Omental fat pad (tissue), 4 donors: Measurements from ENCODE around the gene IFI27L1. TPM values are rescaled to one million over a fixed set of nuclear protein-coding genes. Genes with fewer than 3 reads are reported as not detected.

ENCODE experiments used
- ATAC-seq: fragments of 150-250 bp; one replicate; pipeline ENCODE4 v1.9.1; 2016; ENCODE audit warnings: mild to moderate bottlenecking, moderate library complexity; ENCODE audit not compliant: low FRiP score
- DNase-seq: peaks from one replicate; pipeline ENCODE4 v3.0.0-alpha.2; 2019; ENCODE audit warnings: low spot score
- total RNA-seq, 4 donors: library from RNA; depleted of rRNA; stranded (reverse); fragments of >200 nt; gene quantifications; one replicate each; pipeline ENCODE4 v1.1.0, GENCODE V29; 2016
- TF ChIP-seq, protein P1 (sequence below), 3 donors: fragments of 450-650 bp; IDR thresholded peaks; one replicate each; pipeline ENCODE4 v1.5.1; 2016 to 2017; ENCODE audit warnings: antibody characterized with exemption in 3 of 3, mild to moderate bottlenecking in 3 of 3, moderate library complexity in 2 of 3

The IFI27L1 gene
- total RNA-seq, 4 donors from 2014 or later, result 9.2 to 28.6 (median 13.1) TPM

DNA sequence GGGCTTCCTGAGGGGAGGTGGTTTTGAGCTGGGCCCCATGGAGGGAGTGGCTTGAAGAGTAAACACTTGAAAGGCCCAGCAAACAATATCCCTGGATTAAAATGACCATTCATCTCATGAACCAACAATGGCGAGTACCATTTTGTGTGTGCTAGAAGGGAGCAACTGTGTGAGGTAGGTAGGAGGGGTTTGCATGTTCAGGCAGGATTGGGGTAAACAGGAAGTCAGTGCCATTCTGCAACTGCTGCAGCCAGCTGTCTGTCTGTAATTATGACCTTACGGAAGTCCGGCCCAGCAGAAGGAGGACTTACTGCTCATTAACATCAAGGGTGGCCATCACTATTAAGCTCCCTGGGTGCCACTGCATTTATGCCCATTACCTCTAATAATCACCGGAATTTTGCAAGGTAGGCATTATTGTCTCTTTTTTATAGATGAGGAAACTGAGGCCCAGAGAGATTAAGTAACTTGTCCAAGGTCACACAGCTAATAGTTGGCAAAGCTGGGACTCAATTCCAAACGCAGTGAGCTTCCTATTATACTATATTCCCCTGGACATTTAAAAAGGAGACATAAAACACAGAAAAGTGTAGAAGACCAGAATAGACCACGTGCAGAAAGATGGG is 64.9 kb downstream of the IFI27L1 start:
- TF ChIP-seq, protein P1, sequence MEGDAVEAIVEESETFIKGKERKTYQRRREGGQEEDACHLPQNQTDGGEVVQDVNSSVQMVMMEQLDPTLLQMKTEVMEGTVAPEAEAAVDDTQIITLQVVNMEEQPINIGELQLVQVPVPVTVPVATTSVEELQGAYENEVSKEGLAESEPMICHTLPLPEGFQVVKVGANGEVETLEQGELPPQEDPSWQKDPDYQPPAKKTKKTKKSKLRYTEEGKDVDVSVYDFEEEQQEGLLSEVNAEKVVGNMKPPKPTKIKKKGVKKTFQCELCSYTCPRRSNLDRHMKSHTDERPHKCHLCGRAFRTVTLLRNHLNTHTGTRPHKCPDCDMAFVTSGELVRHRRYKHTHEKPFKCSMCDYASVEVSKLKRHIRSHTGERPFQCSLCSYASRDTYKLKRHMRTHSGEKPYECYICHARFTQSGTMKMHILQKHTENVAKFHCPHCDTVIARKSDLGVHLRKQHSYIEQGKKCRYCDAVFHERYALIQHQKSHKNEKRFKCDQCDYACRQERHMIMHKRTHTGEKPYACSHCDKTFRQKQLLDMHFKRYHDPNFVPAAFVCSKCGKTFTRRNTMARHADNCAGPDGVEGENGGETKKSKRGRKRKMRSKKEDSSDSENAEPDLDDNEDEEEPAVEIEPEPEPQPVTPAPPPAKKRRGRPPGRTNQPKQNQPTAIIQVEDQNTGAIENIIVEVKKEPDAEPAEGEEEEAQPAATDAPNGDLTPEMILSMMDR (IDR thresholded peaks at IDR 0.05), result no peak
- ATAC-seq, result no peak
- DNase-seq, result no peak

Other genes starting within 250 kb of the IFI27L1 start
- gene FAM181A, start 154.0 kb upstream of the IFI27L1 start, total RNA-seq, result not detected
- 1 to 10 TPM in 1 of 4 donors, under 1 TPM in 3; 0.36 to 2.4 (median 0.56) TPM for gene ASB2, start 104.7 kb upstream of the IFI27L1 start, total RNA-seq
- gene CCDC197, start 84.0 kb upstream of the IFI27L1 start, total RNA-seq, result not detected
- 1 to 10 TPM in 2 of 4 donors, under 1 TPM in 2; 0.47 to 1.7 (median 0.96) TPM for gene OTUB2, start 55.0 kb upstream of the IFI27L1 start, total RNA-seq
- gene DDX24, start 108 bp upstream of the IFI27L1 start, total RNA-seq, result 100 to 1,000 TPM; 106 to 215 (median 147) TPM
- gene IFI27, start 29.4 kb downstream of the IFI27L1 start, total RNA-seq, result 1,000 to 10,000 TPM in 1 of 4 donors, 100 to 1,000 TPM in 3; 285 to 1,264 (median 308) TPM
- 100 to 1,000 TPM in 1 of 4 donors, 10 to 100 TPM in 3; 43.2 to 109 (median 47.7) TPM for gene IFI27L2, start 48.3 kb downstream of the IFI27L1 start, total RNA-seq
- gene PPP4R4, start 93.0 kb downstream of the IFI27L1 start, total RNA-seq, result 1 to 10 TPM in 2 of 4 donors, under 1 TPM in 2; 0.25 to 2.0 (median 1.1) TPM
- not detected for gene SERPINA10, start 212.0 kb downstream of the IFI27L1 start, total RNA-seq
- gene SERPINA6, start 242.0 kb downstream of the IFI27L1 start, total RNA-seq, result 1 to 10 TPM in 1 of 4 donors, not detected in 3; 1.5 TPM